Keratinocyte (primary cell): ENCODE measurements around the gene PLD5. TPM values are rescaled to one million over a fixed set of nuclear protein-coding genes. Genes with fewer than 3 reads are reported as not detected.

Experiments used
- DNase-seq: peaks from one replicate; pipeline ENCODE4 v3.0.0-alpha.2; 2011; ENCODE audit warnings: low read depth, missing footprints, low spot score
- FAIRE-seq: peaks from 2 replicates; lab custom pipeline; 2011; peaks lifted over from hg19 to GRCh38; lab: Jason Lieb, UNC
- H2AFZ ChIP-seq: 2 replicates; pipeline ENCODE4 v1.6.0; 2012; ENCODE audit warnings: low read length, control low read depth, inconsistent platforms; ENCODE audit not compliant: control insufficient read depth
- H3K27ac ChIP-seq: 2 replicates; pipeline ENCODE4 v1.5.1; 2011; ENCODE audit warnings: low read length; ENCODE audit not compliant: control insufficient read depth, insufficient read depth
- H3K27me3 ChIP-seq: 3 replicates; pipeline ENCODE4 v1.6.0; 2011; ENCODE audit warnings: low read length; ENCODE audit not compliant: control insufficient read depth, insufficient read depth; ENCODE audit errors: extremely low read depth
- H3K36me3 ChIP-seq, 2 experiments: 2 replicates in 1 of 2; 3 replicates in 1 of 2; pipeline ENCODE4 v1.5.1; 2011; ENCODE audit warnings: low read length in 2 of 2, mild to moderate bottlenecking in 1 of 2; ENCODE audit not compliant: control insufficient read depth in 2 of 2, insufficient read depth in 2 of 2; ENCODE audit errors: extremely low read depth in 1 of 2
- H3K4me1 ChIP-seq: 3 replicates; pipeline ENCODE4 v1.5.1; 2011; ENCODE audit warnings: low read length; ENCODE audit not compliant: control insufficient read depth, insufficient read depth; ENCODE audit errors: extremely low read depth
- H3K4me2 ChIP-seq: 3 replicates; pipeline ENCODE4 v1.6.0; 2011; ENCODE audit warnings: low read depth, low read length; ENCODE audit not compliant: control insufficient read depth, insufficient read depth; ENCODE audit errors: extremely low read depth
- H3K4me3 ChIP-seq, 3 experiments: fragments of 200-600 bp in 1 of 3; sonication (generic) in 1 of 3; 2 replicates in 2 of 3; 3 replicates in 1 of 3; pipeline ENCODE4 v1.5.1; 2011 to 2016; ENCODE audit warnings: low read length in 3 of 3, mild to moderate bottlenecking in 3 of 3, control low read depth in 2 of 3, inconsistent platforms in 1 of 3, low read depth in 1 of 3, mixed read lengths in 1 of 3, mixed run types in 1 of 3, moderate library complexity in 1 of 3; ENCODE audit not compliant: control insufficient read depth in 2 of 3, insufficient read depth in 2 of 3; ENCODE audit errors: extremely low read depth in 1 of 3
- H3K79me2 ChIP-seq: 2 replicates; pipeline ENCODE4 v1.6.0; 2012; ENCODE audit warnings: low read length; ENCODE audit not compliant: control insufficient read depth, insufficient read depth
- H3K9ac ChIP-seq: 3 replicates; pipeline ENCODE4 v1.6.0; 2011; ENCODE audit warnings: low read length; ENCODE audit not compliant: control insufficient read depth, insufficient read depth; ENCODE audit errors: extremely low read depth
- H3K9me1 ChIP-seq: 3 replicates; pipeline ENCODE4 v1.6.0; 2011; ENCODE audit warnings: low read length; ENCODE audit not compliant: control insufficient read depth, insufficient read depth; ENCODE audit errors: extremely low read depth
- H3K9me3 ChIP-seq: 2 replicates; pipeline ENCODE4 v1.5.1; 2012; ENCODE audit warnings: low read depth, low read length; ENCODE audit not compliant: control insufficient read depth
- H4K20me1 ChIP-seq: 3 replicates; pipeline ENCODE4 v1.6.0; 2011; ENCODE audit warnings: low read length; ENCODE audit not compliant: control insufficient read depth, insufficient read depth; ENCODE audit errors: extremely low read depth
- CTCF ChIP-seq, 3 experiments: IDR thresholded peaks in 1 of 3; conservative IDR thresholded peaks in 1 of 3; optimal IDR thresholded peaks in 1 of 3; 2 replicates in 2 of 3; 3 replicates in 1 of 3; pipeline versions ENCODE3 to v1.5.1; 2011; ENCODE audit warnings: low read length in 3 of 3, mild to moderate bottlenecking in 3 of 3, moderate library complexity in 2 of 3, control low read depth in 1 of 3, inconsistent platforms in 1 of 3; ENCODE audit not compliant: insufficient read depth in 2 of 3; ENCODE audit errors: extremely low read depth in 1 of 3
- EZH2 ChIP-seq: IDR thresholded peaks from one replicate; pipeline ENCODE4 v1.6.1; 2012; ENCODE audit warnings: inconsistent platforms, mild to moderate bottlenecking, low read length, moderate library complexity
- dilution Hi-C: fragments of 300-500 bp; cut with MboI; formaldehyde crosslinking; loops from one replicate; pipeline ENCODE4 v1.7.0; 2020; ENCODE audit warnings: low sequenced_read_pairs; ENCODE audit not compliant: extremely low pct_ligation_motif_present
- polyA plus RNA-seq, 5 experiments: library from polyadenylated mRNA; depleted of rRNA in 3 of 5; stranded (reverse) in 3 of 5; stranded (forward) in 1 of 5; unstranded in 1 of 5; fragments of >200 nt; gene quantifications; 1 replicate in 1 of 5; 2 replicates in 3 of 5; 3 replicates in 1 of 5; pipeline versions ENCODE4 v1.2.1 to v1.2.3, GENCODE V29; 2011 to 2012; ENCODE audit warnings: missing spikeins in 2 of 5, low read depth in 1 of 5, low replicate concordance in 1 of 5

The PLD5 gene
- polyA plus RNA-seq, 1 donor (not counting 4 experiments of a cell fraction or from before 2014, with no cell fraction given) = 7.2 TPM

- Histone ChIP-seq H3K4me1 (no peaks in the 10 kb centered on the region), H3K9me3 (no peaks in the 10 kb centered on the region), H3K4me3 (no peak overlapping the region), H4K20me1 (no peaks in the 10 kb centered on the region), H3K79me2 (no peaks in the 10 kb centered on the region), H2AFZ (no peak overlapping the region), H3K4me2 (no peak overlapping the region), H3K27ac (no peak overlapping the region), H3K36me3 (no peaks in the 10 kb centered on the region), H3K9me1 (no peaks in the 10 kb centered on the region), H3K9ac (no peak overlapping the region), H3K27me3 (no peaks in the 10 kb centered on the region)
- DNase-seq (no peak), FAIRE-seq (no peak)
- TF ChIP-seq EZH2 (no peak), CTCF (optimal IDR thresholded peaks at IDR 0.05 in 1 of 3, IDR thresholded peaks at IDR 0.05 in 1 of 3, conservative IDR thresholded peaks at IDR 0.05 in 1 of 3; ENCODE audit: extremely low read depth in 1 of 3, insufficient read depth in 2 of 3, low read length in 3 of 3) (no peak)
- dilution Hi-C loops = no loop called here
These were observed 392.2 kb downstream of the PLD5 start for GRCh38 chr1:242132121-242132817.

- Histone ChIP-seq H2AFZ (no peak overlapping the region), H3K79me2 (no peaks in the 10 kb centered on the region), H3K9ac (no peak overlapping the region), H3K4me2 (no peak overlapping the region), H3K36me3 (no peaks in the 10 kb centered on the region), H3K4me3 (no peak overlapping the region), H4K20me1 (no peaks in the 10 kb centered on the region), H3K27me3 (no peaks in the 10 kb centered on the region), H3K4me1 (no peaks in the 10 kb centered on the region), H3K9me1 (no peaks in the 10 kb centered on the region), H3K9me3 (no peaks in the 10 kb centered on the region), H3K27ac (no peak overlapping the region)
- no peak for TF ChIP-seq EZH2
- peak in 1 of 3 experiments; percentile 24 for TF ChIP-seq CTCF (optimal IDR thresholded peaks at IDR 0.05 in 1 of 3, IDR thresholded peaks at IDR 0.05 in 1 of 3, conservative IDR thresholded peaks at IDR 0.05 in 1 of 3; ENCODE audit: extremely low read depth in 1 of 3, insufficient read depth in 2 of 3, low read length in 3 of 3)
- DNase-seq (no peak), FAIRE-seq (no peak)
- dilution Hi-C loops = no loop called here
These were observed 395.5 kb downstream of the PLD5 start for GRCh38 chr1:242128951-242129502.
